ENCODE results near the gene TEX53.

DNA sequence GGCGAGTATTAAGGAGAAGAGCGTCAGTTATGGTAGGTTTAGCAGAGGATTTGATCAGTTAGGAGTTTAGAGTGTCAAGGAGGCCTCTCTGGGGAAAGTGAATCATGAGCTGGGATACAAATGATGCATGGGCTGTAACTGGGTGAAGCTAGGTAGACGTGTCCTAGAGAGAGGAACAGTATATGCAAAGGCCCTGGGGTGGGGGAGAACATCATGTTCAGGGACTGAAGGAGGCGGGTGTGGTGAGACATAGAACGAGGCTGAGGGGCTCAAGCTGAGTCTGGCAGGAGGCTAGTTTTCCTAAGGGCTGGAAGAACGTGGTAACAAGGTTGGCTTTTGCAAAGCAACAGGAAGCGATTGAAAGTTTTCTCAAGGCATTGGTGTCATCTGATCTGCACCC is 36.0 kb downstream of the TEX53 start:
- TF ChIP-seq RAD21 (conservative IDR thresholded peaks at IDR 0.05), result no peak
- TF ChIP-seq CTCF (IDR thresholded peaks at IDR 0.05; ENCODE audit: poor library complexity, severe bottlenecking), result no peak
- TF ChIP-seq TAF1 (IDR thresholded peaks at IDR 0.05; ENCODE audit: low read depth), result no peak
- no peak for TF ChIP-seq POLR2AphosphoS5 (IDR thresholded peaks at IDR 0.05)
- TF ChIP-seq, protein P1, sequence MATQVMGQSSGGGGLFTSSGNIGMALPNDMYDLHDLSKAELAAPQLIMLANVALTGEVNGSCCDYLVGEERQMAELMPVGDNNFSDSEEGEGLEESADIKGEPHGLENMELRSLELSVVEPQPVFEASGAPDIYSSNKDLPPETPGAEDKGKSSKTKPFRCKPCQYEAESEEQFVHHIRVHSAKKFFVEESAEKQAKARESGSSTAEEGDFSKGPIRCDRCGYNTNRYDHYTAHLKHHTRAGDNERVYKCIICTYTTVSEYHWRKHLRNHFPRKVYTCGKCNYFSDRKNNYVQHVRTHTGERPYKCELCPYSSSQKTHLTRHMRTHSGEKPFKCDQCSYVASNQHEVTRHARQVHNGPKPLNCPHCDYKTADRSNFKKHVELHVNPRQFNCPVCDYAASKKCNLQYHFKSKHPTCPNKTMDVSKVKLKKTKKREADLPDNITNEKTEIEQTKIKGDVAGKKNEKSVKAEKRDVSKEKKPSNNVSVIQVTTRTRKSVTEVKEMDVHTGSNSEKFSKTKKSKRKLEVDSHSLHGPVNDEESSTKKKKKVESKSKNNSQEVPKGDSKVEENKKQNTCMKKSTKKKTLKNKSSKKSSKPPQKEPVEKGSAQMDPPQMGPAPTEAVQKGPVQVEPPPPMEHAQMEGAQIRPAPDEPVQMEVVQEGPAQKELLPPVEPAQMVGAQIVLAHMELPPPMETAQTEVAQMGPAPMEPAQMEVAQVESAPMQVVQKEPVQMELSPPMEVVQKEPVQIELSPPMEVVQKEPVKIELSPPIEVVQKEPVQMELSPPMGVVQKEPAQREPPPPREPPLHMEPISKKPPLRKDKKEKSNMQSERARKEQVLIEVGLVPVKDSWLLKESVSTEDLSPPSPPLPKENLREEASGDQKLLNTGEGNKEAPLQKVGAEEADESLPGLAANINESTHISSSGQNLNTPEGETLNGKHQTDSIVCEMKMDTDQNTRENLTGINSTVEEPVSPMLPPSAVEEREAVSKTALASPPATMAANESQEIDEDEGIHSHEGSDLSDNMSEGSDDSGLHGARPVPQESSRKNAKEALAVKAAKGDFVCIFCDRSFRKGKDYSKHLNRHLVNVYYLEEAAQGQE (IDR thresholded peaks at IDR 0.05; ENCODE audit: borderline replicate concordance), result no peak
